Central memory CD4-positive, alpha-beta T cell (primary cell): ENCODE data around the gene IL4I1.

Source experiments
- DNase-seq: peaks from one replicate; pipeline ENCODE4 v3.0.0; 2022

Gene IL4I1

GRCh38 chr19:49862391-49863253 lies 34.1 kb downstream of the IL4I1 start:
- DNase-seq: no peak

- no peak for DNase-seq
Observed at GRCh38 chr19:49861541-49862378, 34.9 kb downstream of the IL4I1 start.

- DNase-seq: no peak
Observed at GRCh38 chr19:49861107-49861506, 35.6 kb downstream of the IL4I1 start.

GRCh38 chr19:49860336-49861102 lies 36.2 kb downstream of the IL4I1 start:
- DNase-seq: no peak

GRCh38 chr19:49859682-49860335 lies 36.9 kb downstream of the IL4I1 start:
- DNase-seq: no peak

- no peak for DNase-seq
Observed at GRCh38 chr19:49858088-49858985, 38.4 kb downstream of the IL4I1 start.

- no peak for DNase-seq
Observed at GRCh38 chr19:49857838-49858087, 38.9 kb downstream of the IL4I1 start.

GRCh38 chr19:49857061-49857837 lies 39.4 kb downstream of the IL4I1 start:
- no peak for DNase-seq

- no peak for DNase-seq
Observed at GRCh38 chr19:49856574-49857021, 40.1 kb downstream of the IL4I1 start.

GRCh38 chr19:49855676-49856573 lies 40.8 kb downstream of the IL4I1 start:
- no peak for DNase-seq

- no peak for DNase-seq
Observed at GRCh38 chr19:49855277-49855675, 41.4 kb downstream of the IL4I1 start.

- DNase-seq: no peak
Observed at GRCh38 chr19:49854378-49855263, 42.1 kb downstream of the IL4I1 start.

- no peak for DNase-seq
Observed at GRCh38 chr19:49853852-49854377, 42.8 kb downstream of the IL4I1 start.

GRCh38 chr19:49852631-49853126 lies 44.0 kb downstream of the IL4I1 start:
- DNase-seq: no peak

- DNase-seq: peak; percentile 18
Observed at GRCh38 chr19:49851456-49852259, 45.0 kb downstream of the IL4I1 start.

GRCh38 chr19:49850487-49851342 lies 46.0 kb downstream of the IL4I1 start, which contains the start of gene PTOV1:
TSS of gene PTOV1 (plus strand) at chr19:49851159.
- DNase-seq: peak; percentile 84

- DNase-seq: no peak
Observed at GRCh38 chr19:49850221-49850486, 46.5 kb downstream of the IL4I1 start.
